A673 (cell line): ENCODE data around the gene DYNLT2.

Source experiments
- EZH2 ChIP-seq: fragments of 200-600 bp; sonication (generic); IDR thresholded peaks from 2 replicates; pipeline ENCODE4 v1.6.1; 2017; ENCODE audit warnings: borderline replicate concordance, low read depth, mild to moderate bottlenecking, mixed read lengths, antibody characterized with exemption, low read length; ENCODE audit not compliant: poor library complexity, severe bottlenecking
- TF ChIP-seq, protein P1 (sequence below): fragments of 300-800, 200-600 bp; sonication (generic); conservative IDR thresholded peaks from 2 replicates; pipeline ENCODE4 v1.5.1; 2017; ENCODE audit warnings: low read depth, mild to moderate bottlenecking, antibody characterized with exemption, low read length, moderate library complexity, mixed read lengths

DNA sequence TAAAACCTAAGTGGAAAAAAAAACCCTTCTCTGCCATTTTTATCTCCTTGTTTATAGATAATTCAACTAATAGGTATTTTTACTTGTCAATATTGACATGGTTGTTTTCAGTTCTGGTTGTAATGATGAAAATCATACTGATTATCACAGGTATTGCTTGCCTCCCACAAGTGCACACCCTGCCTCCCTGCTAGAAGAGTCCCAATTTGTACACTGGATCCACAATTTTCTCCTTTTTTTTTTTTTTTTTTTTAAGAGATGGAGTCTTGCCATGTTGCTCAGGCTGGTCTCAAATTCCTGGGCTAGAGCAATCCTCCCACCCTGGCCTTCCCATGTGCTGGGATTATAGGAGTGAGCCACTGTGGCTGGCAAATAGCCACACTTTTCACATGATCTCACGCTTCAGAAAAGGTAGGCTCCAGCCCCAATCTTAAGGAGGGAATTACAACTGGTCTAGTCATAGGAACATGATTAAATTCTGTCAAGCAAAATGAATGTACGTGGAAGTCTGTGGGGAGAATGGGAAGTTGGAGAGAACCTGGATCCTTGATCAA lies 12.3 kb downstream of the DYNLT2 start:
- TF ChIP-seq, protein P1, sequence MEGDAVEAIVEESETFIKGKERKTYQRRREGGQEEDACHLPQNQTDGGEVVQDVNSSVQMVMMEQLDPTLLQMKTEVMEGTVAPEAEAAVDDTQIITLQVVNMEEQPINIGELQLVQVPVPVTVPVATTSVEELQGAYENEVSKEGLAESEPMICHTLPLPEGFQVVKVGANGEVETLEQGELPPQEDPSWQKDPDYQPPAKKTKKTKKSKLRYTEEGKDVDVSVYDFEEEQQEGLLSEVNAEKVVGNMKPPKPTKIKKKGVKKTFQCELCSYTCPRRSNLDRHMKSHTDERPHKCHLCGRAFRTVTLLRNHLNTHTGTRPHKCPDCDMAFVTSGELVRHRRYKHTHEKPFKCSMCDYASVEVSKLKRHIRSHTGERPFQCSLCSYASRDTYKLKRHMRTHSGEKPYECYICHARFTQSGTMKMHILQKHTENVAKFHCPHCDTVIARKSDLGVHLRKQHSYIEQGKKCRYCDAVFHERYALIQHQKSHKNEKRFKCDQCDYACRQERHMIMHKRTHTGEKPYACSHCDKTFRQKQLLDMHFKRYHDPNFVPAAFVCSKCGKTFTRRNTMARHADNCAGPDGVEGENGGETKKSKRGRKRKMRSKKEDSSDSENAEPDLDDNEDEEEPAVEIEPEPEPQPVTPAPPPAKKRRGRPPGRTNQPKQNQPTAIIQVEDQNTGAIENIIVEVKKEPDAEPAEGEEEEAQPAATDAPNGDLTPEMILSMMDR: no peak
- TF ChIP-seq EZH2: no peak
